KOPT-K1 (cell line): Measurements from ENCODE around the gene ZNF764.

ENCODE experiments used
- H3K27ac ChIP-seq: fragments of 200-600 bp; sonication (generic); 2 replicates; pipeline ENCODE4 v1.5.1; 2016; ENCODE audit warnings: antibody characterized with exemption, mild to moderate bottlenecking, low read depth, low read length; ENCODE audit not compliant: poor library complexity, severe bottlenecking
- H3K36me3 ChIP-seq: fragments of 200-600 bp; sonication (generic); 2 replicates; pipeline ENCODE4 v1.5.1; 2017; ENCODE audit warnings: antibody characterized with exemption, mild to moderate bottlenecking, low read length, moderate library complexity; ENCODE audit not compliant: insufficient read depth
- H3K9me3 ChIP-seq: fragments of 200-600 bp; sonication (generic); 2 replicates; pipeline ENCODE4 v1.5.1; 2017; ENCODE audit warnings: antibody characterized with exemption, low read length, mild to moderate bottlenecking; ENCODE audit not compliant: insufficient read depth, poor library complexity, severe bottlenecking

Gene ZNF764

GRCh38 chr16:30582611-30583340 lies 24.6 kb upstream of the ZNF764 start:
- H3K9me3 ChIP-seq, result no peaks in the 10 kb centered on the region
- no peak overlapping the region for H3K27ac ChIP-seq
- H3K36me3 ChIP-seq, result peaks cover 63% of the 10 kb centered on the region

GRCh38 chr16:30581457-30581856 lies 23.3 kb upstream of the ZNF764 start:
- H3K36me3 ChIP-seq, result peaks cover 65% of the 10 kb centered on the region
- no peaks in the 10 kb centered on the region for H3K9me3 ChIP-seq
- H3K27ac ChIP-seq, result no peak overlapping the region

GRCh38 chr16:30574678-30575077 lies 16.5 kb upstream of the ZNF764 start:
- H3K9me3 ChIP-seq, result no peaks in the 10 kb centered on the region
- H3K36me3 ChIP-seq, result peaks cover 32% of the 10 kb centered on the region
- H3K27ac ChIP-seq, result no peak overlapping the region

- Histone ChIP-seq H3K36me3 (peaks cover 4% of the 10 kb centered on the region; the same call in 1 of the 2 replicates), H3K9me3 (no peaks in the 10 kb centered on the region), H3K27ac (peak within 1 kb of the TSS; percentile 97)
Observed at GRCh38 chr16:30571445-30572322, 13.5 kb upstream of the ZNF764 start, which contains the start of gene ZNF688. Gene ZNF688, minus strand, starts transcription at chr16:30571714. Its CDS starts 85 bp downstream, at chr16:30571629.

GRCh38 chr16:30570636-30571444 lies 12.7 kb upstream of the ZNF764 start:
- H3K27ac ChIP-seq, result peak overlapping the region; percentile 97
- no peaks in the 10 kb centered on the region for H3K36me3 ChIP-seq
- no peaks in the 10 kb centered on the region for H3K9me3 ChIP-seq

- H3K9me3 ChIP-seq, result no peaks in the 10 kb centered on the region
- H3K36me3 ChIP-seq, result no peaks in the 10 kb centered on the region
- no peak overlapping the region for H3K27ac ChIP-seq
Observed at GRCh38 chr16:30569746-30570635, 11.8 kb upstream of the ZNF764 start.

GRCh38 chr16:30569281-30569680 lies 11.1 kb upstream of the ZNF764 start:
- Histone ChIP-seq H3K36me3 (no peaks in the 10 kb centered on the region), H3K9me3 (no peaks in the 10 kb centered on the region), H3K27ac (no peak overlapping the region)

GRCh38 chr16:30567991-30568638 lies 9.9 kb upstream of the ZNF764 start:
- no peaks in the 10 kb centered on the region for H3K36me3 ChIP-seq
- H3K27ac ChIP-seq, result peak overlapping the region; percentile 46
- no peaks in the 10 kb centered on the region for H3K9me3 ChIP-seq

- Histone ChIP-seq H3K9me3 (no peaks in the 10 kb centered on the region), H3K27ac (peak overlapping the region; percentile 46), H3K36me3 (no peaks in the 10 kb centered on the region)
Observed at GRCh38 chr16:30567160-30567990, 9.2 kb upstream of the ZNF764 start.

GRCh38 chr16:30566531-30566930 lies 8.4 kb upstream of the ZNF764 start:
- Histone ChIP-seq H3K27ac (no peak overlapping the region), H3K9me3 (no peaks in the 10 kb centered on the region), H3K36me3 (no peaks in the 10 kb centered on the region)

- Histone ChIP-seq H3K27ac (no peak overlapping the region), H3K9me3 (no peaks in the 10 kb centered on the region), H3K36me3 (no peaks in the 10 kb centered on the region)
Observed at GRCh38 chr16:30565984-30566383, 7.8 kb upstream of the ZNF764 start.

- Histone ChIP-seq H3K27ac (no peak overlapping the region), H3K36me3 (no peaks in the 10 kb centered on the region), H3K9me3 (no peaks in the 10 kb centered on the region)
Observed at GRCh38 chr16:30565526-30565925, 7.4 kb upstream of the ZNF764 start.

DNA sequence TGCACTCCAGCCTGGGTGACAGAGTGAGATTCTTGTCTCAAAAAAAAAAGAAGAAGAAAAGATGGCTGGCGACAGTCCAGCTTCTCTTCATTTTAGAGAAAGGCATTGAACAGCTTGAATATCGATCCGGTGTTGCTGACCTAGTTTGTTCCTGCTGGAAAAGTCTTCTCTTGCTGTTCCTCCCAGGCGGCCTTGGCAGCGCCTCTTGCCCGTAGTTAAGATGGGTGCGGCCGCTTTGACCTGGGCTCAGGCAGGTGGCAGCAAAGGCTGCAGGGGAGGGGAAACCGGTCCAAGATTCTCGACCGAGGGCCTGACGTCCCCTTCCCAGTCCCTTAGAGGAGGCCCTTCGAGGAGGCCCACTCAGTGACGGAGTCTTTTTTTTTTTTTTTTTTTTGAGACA lies 3.8 kb upstream of the ZNF764 start:
- Histone ChIP-seq H3K27ac (no peak overlapping the region), H3K36me3 (no peaks in the 10 kb centered on the region), H3K9me3 (no peaks in the 10 kb centered on the region)
